Ascending aorta (tissue), 2 donors: ENCODE data around the gene KAT2B. TPM values are rescaled to one million over a fixed set of nuclear protein-coding genes. Genes with fewer than 3 reads are reported as not detected.

Experiments
- DNase-seq, 2 donors: peaks; one replicate each; pipeline ENCODE4 v3.0.0-alpha.2; 2019; ENCODE audit warnings: low spot score in 2 of 2
- H3K27ac ChIP-seq, 2 donors: fragments of 200-600 bp; sonication (generic); one replicate each; pipeline ENCODE4 v1.5.1; 2016 to 2017; ENCODE audit warnings: mild to moderate bottlenecking in 1 of 2
- H3K27me3 ChIP-seq: fragments of 200-600 bp; sonication (generic); one replicate; pipeline ENCODE4 v1.5.1; 2017
- H3K36me3 ChIP-seq, 2 donors: fragments of 200-600 bp; sonication (generic); one replicate each; pipeline ENCODE4 v1.5.1; 2016
- H3K4me1 ChIP-seq, 2 donors: fragments of 200-600 bp; sonication (generic); one replicate each; pipeline ENCODE4 v1.5.1; 2016 to 2017; ENCODE audit warnings: mild to moderate bottlenecking in 1 of 2
- H3K4me3 ChIP-seq, 2 donors: fragments of 200-600 bp; sonication (generic); one replicate each; pipeline ENCODE4 v1.5.1; 2016 to 2017; ENCODE audit warnings: mild to moderate bottlenecking in 1 of 2
- H3K9me3 ChIP-seq, 2 donors: fragments of 200-600 bp; sonication (generic); one replicate each; pipeline ENCODE4 v1.5.1; 2016
- intact Hi-C: fragments of 100-400 bp; cut with DNase I; formaldehyde crosslinking; loops from one replicate; pipeline ENCODE4 v1.15.1; 2023
- total RNA-seq: library from RNA; depleted of rRNA; stranded (reverse); fragments of >200 nt; gene quantifications from one replicate; pipeline ENCODE4 v1.1.0, GENCODE V29; 2016
- TF ChIP-seq, protein P1 (sequence below), 3 experiments: fragments of 200-600 bp in 2 of 3; fragments of 450-650 bp in 1 of 3; sonication (generic) in 2 of 3; IDR thresholded peaks; one replicate each; pipeline ENCODE4 v1.5.1; 2016 to 2019; ENCODE audit warnings: antibody characterized with exemption in 3 of 3, mild to moderate bottlenecking in 1 of 3, moderate library complexity in 1 of 3

Gene KAT2B
- total RNA-seq, 1 donor from 2014 or later: 10.5 TPM

DNA sequence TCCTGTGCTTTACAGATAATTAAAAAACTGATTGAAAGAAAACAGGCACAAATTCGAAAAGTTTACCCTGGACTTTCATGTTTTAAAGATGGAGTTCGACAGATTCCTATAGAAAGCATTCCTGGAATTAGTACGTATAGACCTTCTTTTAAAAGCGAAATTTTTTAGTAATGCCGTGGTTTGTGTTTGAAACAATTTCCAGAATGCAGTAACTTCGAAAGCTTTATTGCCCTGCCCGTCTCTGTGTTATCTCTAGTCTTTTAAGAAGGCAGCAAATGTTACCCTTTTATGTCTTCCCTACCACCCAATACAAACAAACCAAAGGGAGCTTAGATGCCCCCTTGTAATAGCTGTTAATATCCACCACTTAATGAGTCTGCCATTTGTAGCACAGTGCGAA lies 106.1 kb downstream of the KAT2B start:
- DNase-seq: no peak
- no peaks in the 10 kb centered on the region for H3K9me3 ChIP-seq
- no peaks in the 10 kb centered on the region for H3K27me3 ChIP-seq
- H3K36me3 ChIP-seq: peaks cover 12 to 30% of the 10 kb centered on the region in 2 donors
- intact Hi-C loops: no loop called here
- no peaks in the 10 kb centered on the region for H3K4me1 ChIP-seq
- H3K27ac ChIP-seq: no peak overlapping the region
- TF ChIP-seq, protein P1, sequence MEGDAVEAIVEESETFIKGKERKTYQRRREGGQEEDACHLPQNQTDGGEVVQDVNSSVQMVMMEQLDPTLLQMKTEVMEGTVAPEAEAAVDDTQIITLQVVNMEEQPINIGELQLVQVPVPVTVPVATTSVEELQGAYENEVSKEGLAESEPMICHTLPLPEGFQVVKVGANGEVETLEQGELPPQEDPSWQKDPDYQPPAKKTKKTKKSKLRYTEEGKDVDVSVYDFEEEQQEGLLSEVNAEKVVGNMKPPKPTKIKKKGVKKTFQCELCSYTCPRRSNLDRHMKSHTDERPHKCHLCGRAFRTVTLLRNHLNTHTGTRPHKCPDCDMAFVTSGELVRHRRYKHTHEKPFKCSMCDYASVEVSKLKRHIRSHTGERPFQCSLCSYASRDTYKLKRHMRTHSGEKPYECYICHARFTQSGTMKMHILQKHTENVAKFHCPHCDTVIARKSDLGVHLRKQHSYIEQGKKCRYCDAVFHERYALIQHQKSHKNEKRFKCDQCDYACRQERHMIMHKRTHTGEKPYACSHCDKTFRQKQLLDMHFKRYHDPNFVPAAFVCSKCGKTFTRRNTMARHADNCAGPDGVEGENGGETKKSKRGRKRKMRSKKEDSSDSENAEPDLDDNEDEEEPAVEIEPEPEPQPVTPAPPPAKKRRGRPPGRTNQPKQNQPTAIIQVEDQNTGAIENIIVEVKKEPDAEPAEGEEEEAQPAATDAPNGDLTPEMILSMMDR (IDR thresholded peaks at IDR 0.05): no peak
- H3K4me3 ChIP-seq: no peak overlapping the region

- H3K9me3 ChIP-seq: no peaks in the 10 kb centered on the region
- peaks cover 12 to 38% of the 10 kb centered on the region in 2 donors for H3K36me3 ChIP-seq
- no peak for DNase-seq
- TF ChIP-seq, protein P1 (IDR thresholded peaks at IDR 0.05): no peak
- no peaks in the 10 kb centered on the region for H3K4me1 ChIP-seq
- no peak overlapping the region for H3K4me3 ChIP-seq
- H3K27ac ChIP-seq: no peak overlapping the region
- intact Hi-C loops: no loop called here
- no peaks in the 10 kb centered on the region for H3K27me3 ChIP-seq
Measured at GRCh38 chr3:20147361-20147760, 107.1 kb downstream of the KAT2B start.

DNA sequence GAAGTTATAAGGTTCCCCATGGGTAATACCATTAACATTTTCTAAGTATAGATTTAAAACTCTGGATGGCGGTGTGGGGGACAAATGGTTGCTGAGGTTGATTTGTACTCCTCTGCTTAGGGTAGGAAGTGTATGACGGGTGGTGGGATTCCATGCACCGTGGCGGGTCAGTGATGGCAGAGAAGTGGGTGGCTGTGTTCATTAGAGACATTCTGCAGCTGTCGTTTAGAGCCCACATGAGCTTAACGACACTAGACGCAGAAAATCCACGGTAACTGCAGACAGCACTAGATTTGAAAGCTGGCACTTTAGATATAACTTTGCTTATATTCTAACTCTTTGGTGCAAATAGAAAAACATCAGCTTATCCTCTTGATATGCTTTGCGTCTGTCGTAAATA lies 108.2 kb downstream of the KAT2B start:
- H3K4me1 ChIP-seq: no peaks in the 10 kb centered on the region
- no peak overlapping the region for H3K4me3 ChIP-seq
- H3K27ac ChIP-seq: no peak overlapping the region
- no peak for DNase-seq
- peaks cover 15 to 38% of the 10 kb centered on the region in 2 donors for H3K36me3 ChIP-seq
- H3K9me3 ChIP-seq: no peaks in the 10 kb centered on the region
- intact Hi-C loops: no loop called here
- H3K27me3 ChIP-seq: no peaks in the 10 kb centered on the region
- TF ChIP-seq, protein P1 (IDR thresholded peaks at IDR 0.05): no peak

GRCh38 chr3:20154078-20154477 lies 113.8 kb downstream of the KAT2B start:
- Histone ChIP-seq H3K9me3 (no peaks in the 10 kb centered on the region), H3K27me3 (no peaks in the 10 kb centered on the region)
- intact Hi-C loops: no loop called here

DNA sequence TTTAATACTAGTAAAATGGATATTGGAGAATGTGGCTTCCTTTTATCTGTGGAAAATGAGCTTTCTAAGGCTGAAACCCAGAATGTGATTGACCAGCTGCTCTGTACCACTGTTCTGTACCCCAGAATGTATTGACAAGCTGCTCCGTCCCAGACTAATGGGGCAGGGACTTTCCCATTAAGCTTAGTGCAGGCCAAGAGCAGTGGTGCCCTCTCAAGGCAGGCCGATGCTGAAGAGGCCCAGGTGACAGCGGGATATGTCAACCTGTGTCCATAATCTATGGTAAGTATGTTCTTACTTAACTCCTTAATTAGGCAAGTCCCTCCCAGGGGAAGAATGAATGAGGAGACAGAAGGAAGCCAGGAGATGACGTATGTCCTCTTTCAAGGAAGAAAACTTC lies 114.7 kb downstream of the KAT2B start:
- H3K36me3 ChIP-seq: peaks cover 4 to 16% of the 10 kb centered on the region in 2 donors
- H3K4me1 ChIP-seq: no peaks in the 10 kb centered on the region
- no peak for DNase-seq
- no peaks in the 10 kb centered on the region for H3K27me3 ChIP-seq
- no peak overlapping the region for H3K27ac ChIP-seq
- H3K9me3 ChIP-seq: no peaks in the 10 kb centered on the region
- intact Hi-C loops: no loop called here
- H3K4me3 ChIP-seq: no peak overlapping the region
- TF ChIP-seq, protein P1 (IDR thresholded peaks at IDR 0.05): no peak

More at GRCh38 chr3:20154078-20154477, 113.8 kb downstream of the KAT2B start:
- no peaks in the 10 kb centered on the region for H3K4me1 ChIP-seq
- no peak for DNase-seq
- H3K36me3 ChIP-seq: peaks cover 7 to 17% of the 10 kb centered on the region in 2 donors
- H3K4me3 ChIP-seq: no peak overlapping the region
- TF ChIP-seq, protein P1 (IDR thresholded peaks at IDR 0.05): no peak
- no peak overlapping the region for H3K27ac ChIP-seq

- Histone ChIP-seq H3K4me3 (no peak overlapping the region), H3K36me3 (no peaks in the 10 kb centered on the region), H3K27ac (no peak overlapping the region), H3K4me1 (no peaks in the 10 kb centered on the region), H3K9me3 (no peaks in the 10 kb centered on the region), H3K27me3 (no peaks in the 10 kb centered on the region)
- TF ChIP-seq, protein P1 (IDR thresholded peaks at IDR 0.05): no peak
- DNase-seq: no peak
- intact Hi-C loops: no loop called here
Measured at GRCh38 chr3:20160230-20160629, 120.0 kb downstream of the KAT2B start.
